Fibroblast of villous mesenchyme (primary cell): ENCODE data around the gene SH3GL3. TPM values are rescaled to one million over a fixed set of nuclear protein-coding genes. Genes with fewer than 3 reads are reported as not detected.

Experiments used
- DNase-seq: peaks from one replicate; pipeline ENCODE4 v3.0.0-alpha.2; 2010; ENCODE audit warnings: low read depth
- H3K4me3 ChIP-seq: 2 replicates; pipeline ENCODE4 v1.5.1; 2011; ENCODE audit warnings: low read depth, mild to moderate bottlenecking, low read length
- total RNA-seq: library from RNA; depleted of rRNA; stranded (reverse); fragments of >200 nt; gene quantifications from 2 replicates; pipeline ENCODE4 v1.2.3, GENCODE V29; 2012
- TF ChIP-seq, protein P1 (sequence below): IDR thresholded peaks from 2 replicates; pipeline ENCODE4 v1.5.1; 2012; ENCODE audit warnings: low read depth, mild to moderate bottlenecking, low read length; ENCODE audit not compliant: insufficient read depth

Gene SH3GL3
- total RNA-seq, 1 donor = under 0.01 TPM

DNA sequence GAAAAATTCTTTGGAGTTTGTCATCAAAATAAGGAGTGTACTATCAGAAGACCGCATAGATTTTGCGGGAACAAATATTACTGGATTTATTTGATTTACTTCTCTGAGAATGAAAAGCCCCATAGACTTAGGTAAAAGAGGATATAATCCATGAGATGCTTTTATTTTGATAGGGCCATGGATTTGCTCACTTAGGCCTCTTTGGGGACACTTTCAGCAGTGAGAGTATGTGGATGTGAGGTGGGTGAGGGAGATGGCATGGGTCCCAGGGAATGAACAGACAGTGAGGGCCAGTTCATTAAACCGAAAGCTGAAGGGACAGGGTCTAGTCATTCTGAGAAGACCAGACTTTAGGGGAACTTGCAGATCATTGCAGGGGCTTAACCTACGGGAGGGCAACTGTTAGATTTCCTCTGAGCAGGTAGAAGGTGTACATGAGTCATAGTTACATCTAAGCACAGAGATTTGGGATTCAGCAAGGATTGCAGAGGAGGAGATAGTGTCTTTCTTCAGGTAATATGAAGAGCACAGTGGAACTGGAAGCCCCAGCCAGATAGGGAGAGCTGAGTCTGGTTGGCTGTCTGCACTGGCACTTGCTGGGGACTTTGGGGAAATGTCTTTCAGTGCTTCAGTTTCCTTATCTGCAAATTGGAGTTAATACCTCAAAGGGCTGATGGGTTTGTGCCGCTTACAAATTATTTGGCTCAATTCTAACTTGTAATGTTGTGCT, 30.8 kb downstream of the SH3GL3 start:
- no peak overlapping the region for H3K4me3 ChIP-seq
- DNase-seq = no peak
- TF ChIP-seq, protein P1, sequence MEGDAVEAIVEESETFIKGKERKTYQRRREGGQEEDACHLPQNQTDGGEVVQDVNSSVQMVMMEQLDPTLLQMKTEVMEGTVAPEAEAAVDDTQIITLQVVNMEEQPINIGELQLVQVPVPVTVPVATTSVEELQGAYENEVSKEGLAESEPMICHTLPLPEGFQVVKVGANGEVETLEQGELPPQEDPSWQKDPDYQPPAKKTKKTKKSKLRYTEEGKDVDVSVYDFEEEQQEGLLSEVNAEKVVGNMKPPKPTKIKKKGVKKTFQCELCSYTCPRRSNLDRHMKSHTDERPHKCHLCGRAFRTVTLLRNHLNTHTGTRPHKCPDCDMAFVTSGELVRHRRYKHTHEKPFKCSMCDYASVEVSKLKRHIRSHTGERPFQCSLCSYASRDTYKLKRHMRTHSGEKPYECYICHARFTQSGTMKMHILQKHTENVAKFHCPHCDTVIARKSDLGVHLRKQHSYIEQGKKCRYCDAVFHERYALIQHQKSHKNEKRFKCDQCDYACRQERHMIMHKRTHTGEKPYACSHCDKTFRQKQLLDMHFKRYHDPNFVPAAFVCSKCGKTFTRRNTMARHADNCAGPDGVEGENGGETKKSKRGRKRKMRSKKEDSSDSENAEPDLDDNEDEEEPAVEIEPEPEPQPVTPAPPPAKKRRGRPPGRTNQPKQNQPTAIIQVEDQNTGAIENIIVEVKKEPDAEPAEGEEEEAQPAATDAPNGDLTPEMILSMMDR = no peak

DNA sequence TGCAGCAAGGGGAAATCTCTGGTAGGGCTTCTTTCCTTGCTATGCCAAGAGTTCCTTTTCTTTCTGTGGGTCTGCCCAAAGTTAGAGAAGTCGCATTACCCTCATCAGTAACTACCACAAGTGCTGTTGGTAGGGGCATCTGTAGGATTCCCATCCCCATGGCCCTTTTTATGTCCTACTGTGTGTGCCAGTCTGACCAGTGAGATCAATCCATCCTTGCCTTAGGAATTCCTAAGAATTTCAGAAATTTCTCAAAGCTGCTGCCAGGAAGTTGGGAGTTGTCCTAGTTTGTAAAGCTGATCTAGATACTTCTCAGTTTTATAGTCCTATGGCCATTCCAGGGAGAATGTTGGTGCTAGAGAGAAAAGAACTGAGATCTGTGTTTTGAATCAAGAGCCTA, 36.5 kb downstream of the SH3GL3 start:
- no peak overlapping the region for H3K4me3 ChIP-seq
- TF ChIP-seq, protein P1 = no peak
- no peak for DNase-seq

DNA sequence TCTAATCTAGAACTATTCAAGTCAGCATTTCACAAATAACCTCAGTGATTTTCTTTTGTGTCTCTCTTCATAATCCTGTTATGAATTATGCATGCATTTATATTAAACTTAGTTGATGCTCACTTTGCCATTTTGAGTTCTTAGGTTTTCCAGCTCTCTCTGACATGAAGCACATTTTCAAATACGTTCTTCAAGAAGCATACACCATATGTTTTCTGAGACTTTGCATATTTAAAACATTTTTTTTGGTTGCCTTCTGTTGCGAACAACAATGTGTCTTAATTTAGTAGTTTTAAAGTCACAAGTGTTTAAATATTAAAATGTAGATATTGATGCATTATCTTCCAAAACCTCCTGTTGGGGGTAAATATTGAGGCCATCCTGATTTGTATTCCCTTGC, 37.5 kb downstream of the SH3GL3 start:
- TF ChIP-seq, protein P1 = no peak
- no peak overlapping the region for H3K4me3 ChIP-seq
- DNase-seq = no peak

DNA sequence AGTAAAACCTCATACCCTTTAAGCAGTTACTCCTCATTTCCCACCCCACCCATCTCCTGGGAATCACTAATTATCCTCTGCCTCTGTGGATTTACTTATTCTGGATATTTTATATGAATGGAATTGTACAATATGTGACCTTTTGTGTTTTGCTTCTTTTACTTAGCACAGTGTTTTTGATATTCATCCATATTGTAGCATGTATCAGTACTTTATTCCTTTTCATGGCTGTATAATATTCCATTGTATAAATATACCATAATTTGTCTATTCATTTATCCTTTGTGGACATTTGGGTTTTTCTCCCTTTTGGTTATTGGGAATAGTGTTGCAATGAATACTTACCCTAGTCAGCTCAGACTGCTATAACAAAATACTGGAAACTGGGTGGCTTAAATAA, 39.2 kb downstream of the SH3GL3 start:
- TF ChIP-seq, protein P1 = no peak
- H3K4me3 ChIP-seq = no peak overlapping the region
- DNase-seq = no peak

DNA sequence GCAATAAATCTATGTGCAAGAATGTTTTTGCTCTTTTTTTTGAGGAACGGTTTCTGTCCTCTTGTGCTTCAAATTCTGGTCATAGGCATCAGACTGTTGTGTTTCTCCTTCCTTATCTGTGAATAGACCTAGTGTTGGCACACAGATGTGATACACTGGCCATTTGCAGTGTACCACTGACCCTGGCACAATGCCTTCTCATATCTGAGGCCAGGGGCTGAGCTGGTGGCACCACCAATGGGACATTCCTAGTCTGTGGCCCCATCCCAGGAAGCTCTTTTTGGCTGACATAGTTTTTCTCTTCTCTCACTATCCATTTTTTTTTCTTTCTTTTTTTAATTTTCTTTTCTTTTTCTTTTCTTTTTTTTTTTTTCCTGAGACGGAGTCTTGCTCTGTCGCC, 40.4 kb downstream of the SH3GL3 start:
- TF ChIP-seq, protein P1 = no peak
- no peak for DNase-seq
- no peak overlapping the region for H3K4me3 ChIP-seq

DNA sequence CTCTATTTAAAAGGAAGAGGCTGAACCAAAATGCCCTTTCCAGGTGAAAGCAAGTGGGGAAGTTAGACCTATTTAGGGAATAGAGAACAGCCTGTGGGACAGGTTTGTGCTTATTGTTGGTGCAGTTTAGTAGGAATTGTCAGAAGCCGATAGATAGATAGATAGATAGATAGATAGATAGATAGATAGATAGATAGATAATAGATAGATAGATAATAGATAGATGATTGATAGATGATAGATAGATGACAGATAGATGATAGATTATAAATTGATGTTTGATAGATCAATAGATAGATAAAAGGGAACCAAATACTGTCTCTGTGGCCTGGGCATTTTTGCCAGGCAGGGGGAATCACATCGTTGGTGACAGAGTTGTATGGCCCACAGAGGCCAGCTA, 42.5 kb downstream of the SH3GL3 start:
- H3K4me3 ChIP-seq = no peak overlapping the region
- no peak for DNase-seq
- TF ChIP-seq, protein P1 = no peak

DNA sequence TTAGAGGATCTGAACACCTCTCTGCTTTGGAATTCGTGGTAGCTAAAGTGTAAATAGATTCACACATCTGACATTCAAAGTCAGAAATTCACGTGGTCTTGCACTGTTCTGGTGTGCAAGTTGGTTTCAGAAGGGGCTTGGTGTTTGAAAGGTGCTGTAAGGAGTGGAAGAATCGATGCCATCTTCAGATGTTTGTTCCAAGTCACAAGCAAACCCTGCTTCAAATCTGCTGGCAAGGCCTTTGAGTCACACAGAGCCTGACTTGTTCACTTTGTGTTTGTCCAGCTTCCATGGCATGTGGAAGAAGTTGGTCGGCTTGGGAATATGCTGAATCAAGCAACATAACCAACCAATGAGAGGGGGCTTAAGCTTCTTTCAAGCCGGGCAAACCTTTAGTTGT, 44.3 kb downstream of the SH3GL3 start:
- no peak overlapping the region for H3K4me3 ChIP-seq
- TF ChIP-seq, protein P1 = no peak
- no peak for DNase-seq
